Esophagus squamous epithelium (tissue), 5 donors: Measurements from ENCODE around the gene TBX15. TPM values are rescaled to one million over a fixed set of nuclear protein-coding genes. Genes with fewer than 3 reads are reported as not detected.

Experiments used
- DNase-seq: peaks from one replicate; lab custom pipeline; 2025; lab: John Stamatoyannopoulos, UW
- H3K27ac ChIP-seq, 4 donors: fragments of 200-600 bp; sonication (generic); one replicate each; pipeline ENCODE4 v1.5.1; 2016 to 2019; ENCODE audit warnings: mild to moderate bottlenecking in 1 of 4
- H3K27me3 ChIP-seq, 4 donors: fragments of 200-600 bp; sonication (generic); 1 replicate in 3 of 4; 2 replicates in 1 of 4; pipeline versions ENCODE4 v1.5.1 to v1.6.0; 2017 to 2021; ENCODE audit warnings: antibody characterized with exemption in 1 of 4
- H3K36me3 ChIP-seq, 3 donors: fragments of 200-600 bp; sonication (generic); one replicate each; pipeline ENCODE4 v1.5.1; 2016 to 2019
- H3K4me1 ChIP-seq, 3 donors: fragments of 200-600 bp; sonication (generic); one replicate each; pipeline ENCODE4 v1.5.1; 2017 to 2019
- H3K4me3 ChIP-seq, 4 donors: fragments of 200-600 bp; sonication (generic); 1 replicate in 3 of 4; 2 replicates in 1 of 4; pipeline ENCODE4 v1.5.1; 2016 to 2019; ENCODE audit warnings: mild to moderate bottlenecking in 2 of 4, moderate library complexity in 1 of 4
- H3K9me3 ChIP-seq, 3 donors: fragments of 200-600 bp; sonication (generic); one replicate each; pipeline ENCODE4 v1.5.1; 2016 to 2019
- POLR2A ChIP-seq, 4 donors: fragments of 450-650 bp; IDR thresholded peaks; one replicate each; pipeline ENCODE4 v1.6.1; 2017; ENCODE audit warnings: antibody characterized with exemption in 4 of 4, mild to moderate bottlenecking in 4 of 4, moderate library complexity in 3 of 4
- WGBS, 2 donors: methylation state at CpG; one replicate each; pipeline ENCODE4 v1.1.5; 2018; 5-methylcytosine and 5-hydroxymethylcytosine counted together
- intact Hi-C: fragments of 100-400 bp; cut with DNase I; formaldehyde crosslinking; loops from one replicate; pipeline ENCODE4 v1.15.0; 2022
- total RNA-seq, 4 donors: library from RNA; depleted of rRNA; stranded (reverse); fragments of >200 nt; gene quantifications; one replicate each; pipeline ENCODE4 v1.1.0, GENCODE V29; 2016
- TF ChIP-seq, protein P1 (sequence below), 6 experiments: fragments of 450-650 bp in 4 of 6; fragments of 200-600 bp in 2 of 6; sonication (generic) in 2 of 6; IDR thresholded peaks; one replicate each; pipeline ENCODE4 v1.5.1; 2016 to 2019; ENCODE audit warnings: antibody characterized with exemption in 6 of 6, mild to moderate bottlenecking in 4 of 6, moderate library complexity in 4 of 6
- donor health status: DM: yes; HTN: yes; CAD: no.

Gene TBX15
- total RNA-seq, 4 donors from 2014 or later = 0.15 to 0.19 TPM; not detected in 2

DNA sequence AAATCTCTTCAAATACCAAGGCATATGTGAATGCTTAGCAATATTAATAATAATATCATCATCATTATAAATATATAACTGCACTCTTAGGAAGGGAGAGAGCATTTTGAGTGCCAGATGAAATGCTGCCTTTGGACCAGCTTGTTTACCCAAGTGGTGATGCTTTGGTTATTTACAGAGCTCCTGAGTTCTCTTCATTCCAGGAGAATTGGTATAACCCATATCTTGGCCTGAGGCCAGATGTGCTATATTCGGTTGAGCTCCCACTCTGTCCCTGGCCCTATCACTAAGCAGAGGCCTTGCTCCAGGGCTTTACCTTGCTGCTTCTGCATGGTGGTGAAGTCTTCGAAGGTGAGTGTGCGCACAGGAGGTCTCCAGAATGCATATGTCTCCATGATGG lies 89.4 kb downstream of the TBX15 start:
- intact Hi-C loops = no loop called here
- no peaks in the 10 kb centered on the region for H3K4me1 ChIP-seq
- TF ChIP-seq POLR2A (IDR thresholded peaks at IDR 0.05) = no peak
- TF ChIP-seq, protein P1, sequence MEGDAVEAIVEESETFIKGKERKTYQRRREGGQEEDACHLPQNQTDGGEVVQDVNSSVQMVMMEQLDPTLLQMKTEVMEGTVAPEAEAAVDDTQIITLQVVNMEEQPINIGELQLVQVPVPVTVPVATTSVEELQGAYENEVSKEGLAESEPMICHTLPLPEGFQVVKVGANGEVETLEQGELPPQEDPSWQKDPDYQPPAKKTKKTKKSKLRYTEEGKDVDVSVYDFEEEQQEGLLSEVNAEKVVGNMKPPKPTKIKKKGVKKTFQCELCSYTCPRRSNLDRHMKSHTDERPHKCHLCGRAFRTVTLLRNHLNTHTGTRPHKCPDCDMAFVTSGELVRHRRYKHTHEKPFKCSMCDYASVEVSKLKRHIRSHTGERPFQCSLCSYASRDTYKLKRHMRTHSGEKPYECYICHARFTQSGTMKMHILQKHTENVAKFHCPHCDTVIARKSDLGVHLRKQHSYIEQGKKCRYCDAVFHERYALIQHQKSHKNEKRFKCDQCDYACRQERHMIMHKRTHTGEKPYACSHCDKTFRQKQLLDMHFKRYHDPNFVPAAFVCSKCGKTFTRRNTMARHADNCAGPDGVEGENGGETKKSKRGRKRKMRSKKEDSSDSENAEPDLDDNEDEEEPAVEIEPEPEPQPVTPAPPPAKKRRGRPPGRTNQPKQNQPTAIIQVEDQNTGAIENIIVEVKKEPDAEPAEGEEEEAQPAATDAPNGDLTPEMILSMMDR (IDR thresholded peaks at IDR 0.05) = no peak
- no peak overlapping the region for H3K27ac ChIP-seq
- no peak for DNase-seq
- WGBS, 2 donors = 79 to 81% methylated on average over 3 of the region's 3 CpGs
- peaks cover 0 to 7% (median 0%) of the 10 kb centered on the region in 4 donors for H3K27me3 ChIP-seq
- H3K9me3 ChIP-seq = no peaks in the 10 kb centered on the region
- no peaks in the 10 kb centered on the region for H3K36me3 ChIP-seq
- H3K4me3 ChIP-seq = no peak overlapping the region

DNA sequence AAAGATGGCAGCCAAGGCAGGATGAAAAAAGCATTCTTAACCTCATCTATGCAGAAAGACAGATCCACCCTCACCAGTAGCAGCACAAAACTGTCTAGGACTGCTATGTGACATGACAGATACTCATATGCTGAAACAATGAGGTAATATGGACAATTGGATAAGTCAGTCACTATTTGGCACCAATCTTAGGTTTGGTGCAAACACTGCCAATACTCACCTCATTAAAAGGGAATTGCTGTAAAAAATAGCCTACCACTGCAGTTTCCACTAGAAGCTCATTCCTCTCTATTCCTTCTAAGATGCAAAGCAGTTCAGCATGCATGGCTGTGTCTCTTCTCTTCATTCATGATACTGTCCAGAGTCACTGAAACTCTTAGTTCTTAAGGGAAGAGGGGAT lies 91.7 kb downstream of the TBX15 start:
- intact Hi-C loops = no loop called here
- H3K4me3 ChIP-seq = no peak overlapping the region
- H3K9me3 ChIP-seq = no peaks in the 10 kb centered on the region
- H3K4me1 ChIP-seq = no peaks in the 10 kb centered on the region
- H3K36me3 ChIP-seq = no peaks in the 10 kb centered on the region
- no peak for DNase-seq
- TF ChIP-seq, protein P1 (IDR thresholded peaks at IDR 0.05) = no peak
- TF ChIP-seq POLR2A (IDR thresholded peaks at IDR 0.05) = no peak
- H3K27ac ChIP-seq = no peak overlapping the region
- H3K27me3 ChIP-seq = peaks cover 0 to 7% (median 0%) of the 10 kb centered on the region in 4 donors

DNA sequence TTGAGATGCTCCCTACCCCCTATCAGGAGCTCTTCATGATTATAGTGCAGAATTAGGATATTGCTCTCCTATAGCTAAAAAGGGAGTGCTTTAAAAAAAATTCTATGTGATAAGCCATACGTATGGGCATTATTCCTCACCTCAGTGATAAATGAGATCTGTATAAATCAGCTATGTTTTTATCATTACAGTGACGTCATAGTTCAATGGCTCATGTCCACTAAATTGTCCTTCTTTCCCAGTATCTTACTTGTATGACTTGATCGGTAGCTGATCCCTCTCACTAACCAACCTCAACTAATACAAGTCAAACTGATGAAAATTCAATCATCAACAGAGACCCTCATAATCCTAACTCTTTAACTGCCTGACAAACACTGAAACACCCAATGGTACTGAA lies 93.3 kb downstream of the TBX15 start:
- Histone ChIP-seq H3K36me3 (no peaks in the 10 kb centered on the region), H3K9me3 (no peaks in the 10 kb centered on the region), H3K27me3 (peaks cover 0 to 7% (median 0%) of the 10 kb centered on the region in 4 donors), H3K4me3 (no peak overlapping the region), H3K27ac (no peak overlapping the region), H3K4me1 (no peaks in the 10 kb centered on the region)
- DNase-seq = no peak
- intact Hi-C loops = no loop called here
- WGBS, 2 donors = 78 to 83% methylated on average over 3 of the region's 3 CpGs
- TF ChIP-seq, protein P1 (IDR thresholded peaks at IDR 0.05) = no peak
- TF ChIP-seq POLR2A (IDR thresholded peaks at IDR 0.05) = no peak

DNA sequence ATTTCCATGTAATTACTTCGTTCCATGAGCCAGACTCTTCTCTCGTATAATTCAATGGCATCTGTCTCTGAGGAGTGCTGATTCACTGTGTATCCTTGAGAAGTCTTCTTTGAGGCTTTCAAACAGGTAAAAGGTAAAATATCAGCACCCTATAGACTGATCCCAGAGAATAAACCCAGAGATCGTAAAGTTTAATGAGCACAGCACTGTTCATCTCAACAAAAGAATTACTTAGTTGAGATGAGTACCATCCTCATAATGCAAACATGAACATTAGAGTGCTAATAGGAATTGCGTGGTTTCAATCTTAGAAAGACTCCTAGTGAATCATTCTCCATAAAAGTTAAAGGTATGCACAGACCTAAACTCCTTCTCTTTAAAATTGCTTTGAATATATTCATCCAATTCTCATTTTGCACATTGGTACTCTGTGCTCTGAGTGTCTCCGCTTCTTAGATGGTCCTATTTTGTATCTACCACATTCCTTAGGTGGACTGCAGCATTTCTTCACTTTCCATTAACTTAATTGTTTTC lies 97.2 kb downstream of the TBX15 start:
- H3K4me1 ChIP-seq = no peaks in the 10 kb centered on the region
- intact Hi-C loops = no loop called here
- no peaks in the 10 kb centered on the region for H3K36me3 ChIP-seq
- H3K27ac ChIP-seq = no peak overlapping the region
- no peaks in the 10 kb centered on the region for H3K27me3 ChIP-seq
- H3K9me3 ChIP-seq = no peaks in the 10 kb centered on the region
- TF ChIP-seq POLR2A (IDR thresholded peaks at IDR 0.05) = no peak
- TF ChIP-seq, protein P1 (IDR thresholded peaks at IDR 0.05) = no peak
- H3K4me3 ChIP-seq = no peak overlapping the region
- no peak for DNase-seq
- WGBS, 2 donors = 73 to 85% methylated on average over 5 of the region's 5 CpGs

DNA sequence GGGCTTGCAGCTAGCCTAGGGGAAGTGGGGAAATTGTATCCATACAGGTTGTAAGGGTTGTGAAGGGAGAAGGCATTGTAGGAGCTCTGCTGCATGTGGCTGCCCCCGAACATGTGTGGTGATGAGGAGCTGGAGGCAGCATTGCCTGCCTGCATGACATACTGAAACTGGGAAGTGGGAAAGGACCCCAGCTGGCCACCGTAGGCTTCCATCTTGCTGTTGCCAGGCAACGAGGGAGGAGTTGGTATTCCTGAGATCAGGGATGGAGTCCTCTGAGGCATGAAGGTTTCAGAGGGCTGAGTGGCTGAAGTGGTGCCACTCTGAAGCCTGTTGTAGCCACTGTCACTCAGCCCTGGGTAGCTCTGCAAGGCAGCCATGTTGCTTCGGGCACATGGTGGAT lies 103.2 kb downstream of the TBX15 start:
- Histone ChIP-seq H3K36me3 (no peaks in the 10 kb centered on the region), H3K9me3 (no peaks in the 10 kb centered on the region), H3K27me3 (no peaks in the 10 kb centered on the region), H3K4me3 (no peak overlapping the region), H3K4me1 (no peaks in the 10 kb centered on the region), H3K27ac (no peak overlapping the region)
- DNase-seq = no peak
- TF ChIP-seq POLR2A (IDR thresholded peaks at IDR 0.05) = no peak
- TF ChIP-seq, protein P1 (IDR thresholded peaks at IDR 0.05) = no peak
- intact Hi-C loops = no loop called here
- WGBS, 2 donors = 62 to 88% methylated on average over 1 to 3 of the region's 4 CpGs
